Glomerular visceral epithelial cell (primary cell): ENCODE results near the gene ITPR1.

ENCODE experiments used
- DNase-seq: peaks from one replicate; pipeline ENCODE4 v3.0.0-alpha.2; 2016; ENCODE audit errors: extremely low spot score

ITPR1 gene

GRCh38 chr3:4491855-4492207, 1.3 kb upstream of the ITPR1 start:
- no peak for DNase-seq

- peak; percentile 58 for DNase-seq
Measured at GRCh38 chr3:4492208-4493013, 737 bp upstream of the ITPR1 start.

GRCh38 chr3:4493941-4494894, 1.1 kb downstream of the ITPR1 start:
- peak; percentile 6 for DNase-seq

- DNase-seq = no peak
Measured at GRCh38 chr3:4494895-4495264, 1.7 kb downstream of the ITPR1 start.

GRCh38 chr3:4495294-4496086, 2.3 kb downstream of the ITPR1 start:
- no peak for DNase-seq

GRCh38 chr3:4496087-4496452, 2.9 kb downstream of the ITPR1 start:
- DNase-seq = no peak

- no peak for DNase-seq
Measured at GRCh38 chr3:4497005-4497692, 4.0 kb downstream of the ITPR1 start.

- DNase-seq = no peak
Measured at GRCh38 chr3:4497843-4498324, 4.7 kb downstream of the ITPR1 start.

GRCh38 chr3:4498446-4498845, 5.3 kb downstream of the ITPR1 start:
- DNase-seq = no peak

- no peak for DNase-seq
Measured at GRCh38 chr3:4501437-4501836, 8.3 kb downstream of the ITPR1 start.

GRCh38 chr3:4501927-4502326, 8.8 kb downstream of the ITPR1 start:
- DNase-seq = no peak

- no peak for DNase-seq
Measured at GRCh38 chr3:4503050-4503449, 9.9 kb downstream of the ITPR1 start.

- no peak for DNase-seq
Measured at GRCh38 chr3:4504340-4505261, 11.5 kb downstream of the ITPR1 start.

GRCh38 chr3:4505688-4506558, 12.8 kb downstream of the ITPR1 start:
- no peak for DNase-seq

- DNase-seq = no peak
Measured at GRCh38 chr3:4506559-4507023, 13.4 kb downstream of the ITPR1 start.

- DNase-seq = no peak
Measured at GRCh38 chr3:4507024-4507596, 14.0 kb downstream of the ITPR1 start.

GRCh38 chr3:4508048-4508981, 15.2 kb downstream of the ITPR1 start:
- no peak for DNase-seq

GRCh38 chr3:4509043-4509442, 15.9 kb downstream of the ITPR1 start:
- no peak for DNase-seq
